Gastroesophageal sphincter (tissue), 4 donors: ENCODE data around the gene FLOT1. TPM values are rescaled to one million over a fixed set of nuclear protein-coding genes. Genes with fewer than 3 reads are reported as not detected.

Experiments used
- ATAC-seq: fragments of 150-250 bp; one replicate; pipeline ENCODE4 v1.9.1; 2016; ENCODE audit warnings: mild to moderate bottlenecking, moderate library complexity
- H3K27ac ChIP-seq, 4 donors: fragments of 200-600 bp; sonication (generic) in 3 of 4; 1 replicate in 3 of 4; 2 replicates in 1 of 4; pipeline ENCODE4 v1.5.1; 2016 to 2019
- H3K27me3 ChIP-seq: fragments of 200-600 bp; sonication (generic); one replicate; pipeline ENCODE4 v1.5.1; 2019
- H3K36me3 ChIP-seq, 2 donors: fragments of 200-600 bp; sonication (generic); one replicate each; pipeline ENCODE4 v1.5.1; 2019; ENCODE audit warnings: control low read depth in 1 of 2
- H3K4me1 ChIP-seq, 3 donors: fragments of 200-600 bp; sonication (generic); 1 replicate in 2 of 3; 2 replicates in 1 of 3; pipeline ENCODE4 v1.5.1; 2016 to 2019; ENCODE audit warnings: control low read depth in 2 of 3
- H3K4me3 ChIP-seq, 2 donors: fragments of 200-600 bp; sonication (generic); one replicate each; pipeline ENCODE4 v1.5.1; 2019; ENCODE audit warnings: mild to moderate bottlenecking in 1 of 2, moderate library complexity in 1 of 2
- H3K9me3 ChIP-seq, 3 donors: fragments of 200-600 bp; sonication (generic); one replicate each; pipeline ENCODE4 v1.5.1; 2017 to 2019; ENCODE audit warnings: control low read depth in 2 of 3
- CTCF ChIP-seq, 4 experiments: fragments of 200-600 bp in 2 of 4; fragments of 450-650 bp in 2 of 4; sonication (generic) in 1 of 4; IDR thresholded peaks; one replicate each; pipeline ENCODE4 v1.5.1; 2017 to 2019; ENCODE audit warnings: antibody characterized with exemption in 4 of 4, mild to moderate bottlenecking in 2 of 4, moderate library complexity in 2 of 4
- EP300 ChIP-seq: sonication (generic); formaldehyde crosslinking; IDR thresholded peaks from one replicate; pipeline ENCODE4 v1.6.1; 2017; ENCODE audit warnings: antibody characterized with exemption, mild to moderate bottlenecking
- POLR2A ChIP-seq, 2 donors: fragments of 450-650 bp; IDR thresholded peaks; one replicate each; pipeline ENCODE4 v1.6.1; 2017; ENCODE audit warnings: antibody characterized with exemption in 2 of 2, mild to moderate bottlenecking in 2 of 2, moderate library complexity in 1 of 2
- POLR2AphosphoS5 ChIP-seq: sonication (generic); formaldehyde crosslinking; IDR thresholded peaks from one replicate; pipeline ENCODE4 v1.6.1; 2017; ENCODE audit warnings: antibody characterized with exemption
- WGBS, 2 donors: methylation state at CpG; one replicate each; pipeline ENCODE4 v1.1.5; 2018; ENCODE audit warnings: low coverage in 1 of 2; 5-methylcytosine and 5-hydroxymethylcytosine counted together
- total RNA-seq, 4 donors: library from RNA; depleted of rRNA; stranded (reverse); fragments of >200 nt; gene quantifications; one replicate each; pipeline ENCODE4 v1.1.0, GENCODE V29; 2016

Gene FLOT1
- total RNA-seq, 4 donors from 2014 or later: 104 to 191 (median 152) TPM

DNA sequence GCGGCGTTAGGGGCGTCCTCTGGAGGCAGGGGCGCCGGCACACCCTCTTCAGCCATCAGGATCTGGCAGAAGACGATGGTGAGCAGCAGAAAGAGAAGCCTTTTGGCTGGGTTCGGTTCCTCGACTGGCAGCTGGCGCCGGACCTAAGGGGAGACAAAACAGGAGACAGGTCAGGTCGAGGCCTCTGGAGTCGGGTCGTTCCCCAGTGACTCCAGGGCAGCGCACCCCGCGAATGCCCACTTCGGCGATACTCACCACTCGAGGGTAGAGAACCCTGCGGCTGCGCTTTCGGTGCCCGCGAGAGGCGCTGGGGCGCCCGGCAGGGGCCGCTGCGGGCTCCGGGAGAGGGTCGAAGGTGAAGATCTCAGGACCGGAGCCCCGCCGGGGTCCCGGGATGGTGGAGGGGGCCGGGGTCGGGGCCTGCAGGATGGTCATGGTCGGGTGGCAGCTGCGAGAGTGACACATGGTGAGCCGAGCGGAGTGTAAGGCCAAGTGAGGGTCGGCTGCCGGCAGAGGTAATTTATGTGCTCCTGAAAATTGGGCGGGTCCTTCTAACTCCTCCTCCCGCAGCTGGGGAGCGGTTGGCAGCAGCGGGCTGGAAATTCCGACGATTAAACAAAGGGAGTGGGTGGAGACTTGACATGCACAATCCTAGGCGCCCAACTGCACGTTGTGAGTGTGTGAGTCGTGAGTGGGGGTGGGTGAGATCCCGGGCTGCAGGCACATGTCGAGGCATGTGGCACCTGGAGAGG lies 1.7 kb upstream of the FLOT1 start, which contains the start of gene IER3:
IER3 (minus strand) TSS at position 494 of the 752 bp plus-strand sequence; CDS start at position 465, 29 bp downstream.
- WGBS, 2 donors: 0 to 1% methylated on average over 11 to 12 of the region's 54 CpGs
- H3K4me1 ChIP-seq: peaks cover 0 to 54% (median 11%) of the 10 kb centered on the region in 3 donors

DNA sequence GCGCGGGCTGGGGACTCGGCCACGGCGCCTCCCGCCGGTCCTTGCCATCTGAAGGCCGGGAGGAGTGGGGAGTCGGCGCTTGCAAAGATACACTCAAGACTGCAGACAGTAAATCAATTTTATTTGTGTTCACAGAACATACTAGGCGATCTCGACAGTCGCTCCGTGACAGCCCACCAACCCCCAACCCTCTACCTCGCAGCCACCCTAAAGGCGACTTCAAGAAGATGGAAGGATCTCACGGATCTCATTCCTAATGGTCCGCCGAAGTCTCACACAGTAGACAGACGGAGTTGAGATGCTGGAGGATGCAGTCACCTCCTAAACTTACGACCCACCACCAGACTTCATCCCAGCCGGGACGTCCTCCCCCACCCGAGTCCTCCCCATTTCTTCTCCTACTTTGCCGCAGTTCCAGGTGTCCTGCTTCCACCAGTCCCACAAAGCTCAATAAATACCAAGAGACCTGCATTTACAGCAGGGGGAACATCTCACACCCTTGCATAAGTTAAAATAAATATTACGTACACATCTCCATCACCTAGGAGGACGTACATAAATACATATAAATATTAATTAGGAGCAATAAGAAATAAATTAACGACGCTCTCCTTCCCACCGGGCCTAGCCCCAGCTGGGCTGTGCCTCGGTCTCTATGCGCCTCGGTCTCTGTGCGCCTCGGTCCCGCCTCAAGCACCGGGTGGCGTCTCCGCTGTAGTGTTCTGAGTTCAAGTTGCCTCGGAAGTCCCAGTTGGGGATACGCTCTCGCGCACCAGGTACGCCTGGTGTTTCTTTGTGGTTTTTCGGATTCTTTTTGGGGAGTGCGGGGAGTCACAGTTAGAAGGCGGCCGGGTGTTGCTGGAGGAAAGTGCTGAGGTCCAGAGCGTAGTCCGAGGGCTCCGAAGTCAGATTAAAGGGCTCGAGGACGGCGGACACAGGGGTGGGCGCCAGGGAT lies 889 bp upstream of the FLOT1 start:
- H3K4me1 ChIP-seq: peaks cover 0 to 57% (median 11%) of the 10 kb centered on the region in 3 donors
- peak overlapping the region; percentile 86 to 92 for H3K4me3 ChIP-seq
- H3K9me3 ChIP-seq: no peaks in the 10 kb centered on the region
- H3K36me3 ChIP-seq: peaks cover 0 to 23% of the 10 kb centered on the region in 2 donors
- no peak for ATAC-seq
- peak overlapping the region; percentile 84 to 96 (median 90) for H3K27ac ChIP-seq
- H3K27me3 ChIP-seq: no peaks in the 10 kb centered on the region
- TF ChIP-seq EP300 (no peak), CTCF (IDR thresholded peaks at IDR 0.05) (no peak), POLR2AphosphoS5 (no peak), POLR2A (IDR thresholded peaks at IDR 0.05) (no peak)
- 6 to 19% methylated on average over 7 to 30 of the region's 55 CpGs for WGBS, 2 donors

More for the DNA sequence above, 1.7 kb upstream of the FLOT1 start, which contains the start of gene IER3:
- TF ChIP-seq CTCF (IDR thresholded peaks at IDR 0.05) (peak in 3 of 4 experiments; percentile 72 to 87 (median 80)), POLR2A (IDR thresholded peaks at IDR 0.05) (peak; percentile 78 to 84), POLR2AphosphoS5 (peak; percentile 93), EP300 (no peak)
- H3K27me3 ChIP-seq: no peaks in the 10 kb centered on the region
- H3K36me3 ChIP-seq: peaks cover 0 to 14% of the 10 kb centered on the region in 2 donors
- no peaks in the 10 kb centered on the region for H3K9me3 ChIP-seq
- H3K4me3 ChIP-seq: peak within 1 kb of the TSS; percentile 86 to 92
- ATAC-seq: peak; percentile 42
- H3K27ac ChIP-seq: peak within 1 kb of the TSS; percentile 84 to 96 (median 90)

- Histone ChIP-seq H3K27me3 (no peaks in the 10 kb centered on the region), H3K9me3 (no peaks in the 10 kb centered on the region), H3K4me3 (peak overlapping the region; percentile 86 to 92), H3K36me3 (peaks cover 0 to 38% of the 10 kb centered on the region in 2 donors), H3K27ac (peak overlapping the region; percentile 84 to 96 (median 90)), H3K4me1 (peaks cover 0 to 72% (median 11%) of the 10 kb centered on the region in 3 donors)
- WGBS, 2 donors: 0 to 8% methylated on average over 9 of the region's 13 CpGs
- TF ChIP-seq EP300 (no peak), POLR2A (IDR thresholded peaks at IDR 0.05) (no peak), CTCF (IDR thresholded peaks at IDR 0.05) (no peak), POLR2AphosphoS5 (no peak)
- peak; percentile 41 for ATAC-seq
Measured at GRCh38 chr6:30741789-30742315, 635 bp downstream of the FLOT1 start.

GRCh38 chr6:30741063-30741779 lies 1.3 kb downstream of the FLOT1 start:
- no peaks in the 10 kb centered on the region for H3K9me3 ChIP-seq
- ATAC-seq: no peak
- TF ChIP-seq POLR2A (IDR thresholded peaks at IDR 0.05) (no peak), EP300 (no peak), CTCF (IDR thresholded peaks at IDR 0.05) (no peak), POLR2AphosphoS5 (no peak)
- no peaks in the 10 kb centered on the region for H3K27me3 ChIP-seq
- peaks cover 0 to 79% (median 11%) of the 10 kb centered on the region in 3 donors for H3K4me1 ChIP-seq
- WGBS, 2 donors: 22 to 40% methylated on average over 2 of the region's 8 CpGs
- peak overlapping the region; percentile 86 to 92 for H3K4me3 ChIP-seq
- peak overlapping the region; percentile 84 to 96 (median 90) for H3K27ac ChIP-seq
- peaks cover 0 to 44% of the 10 kb centered on the region in 2 donors for H3K36me3 ChIP-seq
